Gastroesophageal sphincter (tissue), 3 donors: ENCODE results near the gene BAG5.

Experiments
- CTCF ChIP-seq, 4 experiments: fragments of 200-600 bp in 2 of 4; fragments of 450-650 bp in 2 of 4; sonication (generic) in 1 of 4; IDR thresholded peaks; one replicate each; pipeline ENCODE4 v1.5.1; 2017 to 2019; ENCODE audit warnings: antibody characterized with exemption in 4 of 4, mild to moderate bottlenecking in 2 of 4, moderate library complexity in 2 of 4
- EP300 ChIP-seq: sonication (generic); formaldehyde crosslinking; IDR thresholded peaks from one replicate; pipeline ENCODE4 v1.6.1; 2017; ENCODE audit warnings: antibody characterized with exemption, mild to moderate bottlenecking
- POLR2A ChIP-seq, 2 donors: fragments of 450-650 bp; IDR thresholded peaks; one replicate each; pipeline ENCODE4 v1.6.1; 2017; ENCODE audit warnings: antibody characterized with exemption in 2 of 2, mild to moderate bottlenecking in 2 of 2, moderate library complexity in 1 of 2
- POLR2AphosphoS5 ChIP-seq: sonication (generic); formaldehyde crosslinking; IDR thresholded peaks from one replicate; pipeline ENCODE4 v1.6.1; 2017; ENCODE audit warnings: antibody characterized with exemption

GRCh38 chr14:103520657-103521437 lies 41.6 kb downstream of the BAG5 start:
- peak in 1 of 2 donors; percentile 42 for TF ChIP-seq POLR2A (IDR thresholded peaks at IDR 0.05)
- peak in 3 of 4 experiments; percentile 65 to 83 (median 78) for TF ChIP-seq CTCF (IDR thresholded peaks at IDR 0.05)
- TF ChIP-seq POLR2AphosphoS5, result peak; percentile 80
- no peak for TF ChIP-seq EP300
